ENCODE data around the gene AURKAIP1. TPM values are rescaled to one million over a fixed set of nuclear protein-coding genes. Genes with fewer than 3 reads are reported as not detected.

Gene AURKAIP1
- total and polyA plus RNA-seq, 4 experiments from 2014 or later = 60.4 to 179 (median 116) TPM

- H3K4me1 ChIP-seq (ENCODE audit: insufficient read depth, low read length) = peaks cover 13% of the 10 kb centered on the region
- no peaks in the 10 kb centered on the region for H3K36me3 Mint-ChIP-seq
- no peak for DNase-seq
- intact Hi-C loops (cut with micrococcal nuclease) = no loop called here
- H3K27ac Mint-ChIP-seq = peak overlapping the region in 1 of 7 donors; percentile 3
- no peak overlapping the region for H3K27ac ChIP-seq (ENCODE audit: low read depth, low read length)
- no peaks in the 10 kb centered on the region for H3K9me3 Mint-ChIP-seq
- peak overlapping the region in 1 of 8 donors; percentile 42 for H3K4me3 Mint-ChIP-seq
- peaks cover 2 to 6% of the 10 kb centered on the region in 2 donors for H3K27me3 Mint-ChIP-seq
- H3K36me3 ChIP-seq (ENCODE audit: insufficient read depth, low read length) = no peaks in the 10 kb centered on the region
- CTCF ChIA-PET (ENCODE audit: partially characterized antibody) = no interaction called here
- POLR2A ChIA-PET (ENCODE audit: partially characterized antibody) = no interaction called here
- no peaks in the 10 kb centered on the region for H3K9me3 ChIP-seq (ENCODE audit: control insufficient read depth in 1 of 2, low read length in 2 of 2)
- no peak overlapping the region for H3K4me3 ChIP-seq (ENCODE audit: low read length in 2 of 2)
- peaks cover 6 to 10% (median 7%) of the 10 kb centered on the region in 4 donors for H3K4me1 Mint-ChIP-seq
- H3K27me3 ChIP-seq (ENCODE audit: insufficient read depth, low read length) = no peaks in the 10 kb centered on the region
These were observed 14.4 kb downstream of the AURKAIP1 start for GRCh38 chr1:1360506-1361169.

GRCh38 chr1:1359664-1360468 is 15.1 kb downstream of the AURKAIP1 start:
- ChIA-PET CTCF (ENCODE audit: partially characterized antibody) (no interaction called here), POLR2A (ENCODE audit: partially characterized antibody) (no interaction called here)
- Mint-ChIP-seq H3K4me1 (peaks cover 6 to 10% (median 7%) of the 10 kb centered on the region in 4 donors), H3K27ac (no peak overlapping the region), H3K27me3 (peaks cover 2 to 6% of the 10 kb centered on the region in 2 donors), H3K4me3 (peak overlapping the region in 1 of 8 donors; percentile 61), H3K36me3 (no peaks in the 10 kb centered on the region), H3K9me3 (no peaks in the 10 kb centered on the region)
- peaks cover 13% of the 10 kb centered on the region for H3K4me1 ChIP-seq (ENCODE audit: insufficient read depth, low read length)
- H3K4me3 ChIP-seq (ENCODE audit: low read length in 2 of 2) = no peak overlapping the region
- H3K27ac ChIP-seq (ENCODE audit: low read depth, low read length) = no peak overlapping the region
- H3K27me3 ChIP-seq (ENCODE audit: insufficient read depth, low read length) = no peaks in the 10 kb centered on the region
- intact Hi-C loops (cut with micrococcal nuclease) = no loop called here
- no peaks in the 10 kb centered on the region for H3K9me3 ChIP-seq (ENCODE audit: control insufficient read depth in 1 of 2, low read length in 2 of 2)
- DNase-seq = no peak
- H3K36me3 ChIP-seq (ENCODE audit: insufficient read depth, low read length) = no peaks in the 10 kb centered on the region

- Histone ChIP-seq H3K27me3 (ENCODE audit: insufficient read depth, low read length) (no peaks in the 10 kb centered on the region), H3K36me3 (ENCODE audit: insufficient read depth, low read length) (no peaks in the 10 kb centered on the region), H3K9me3 (ENCODE audit: control insufficient read depth in 1 of 2, low read length in 2 of 2) (no peaks in the 10 kb centered on the region), H3K27ac (ENCODE audit: low read depth, low read length) (no peak overlapping the region), H3K4me3 (ENCODE audit: low read length in 2 of 2) (no peak overlapping the region), H3K4me1 (ENCODE audit: insufficient read depth, low read length) (peaks cover 17% of the 10 kb centered on the region)
- intact Hi-C loops (cut with micrococcal nuclease) = no loop called here
- Mint-ChIP-seq H3K9me3 (no peaks in the 10 kb centered on the region), H3K27me3 (peaks cover 3 to 6% of the 10 kb centered on the region in 2 donors), H3K4me1 (peaks cover 6 to 10% (median 7%) of the 10 kb centered on the region in 4 donors), H3K27ac (peak overlapping the region in 3 of 7 donors; percentile 11 to 70 (median 42)), H3K36me3 (no peaks in the 10 kb centered on the region), H3K4me3 (peak overlapping the region in 4 of 8 donors; percentile 16 to 61 (median 41))
- ChIA-PET POLR2A (ENCODE audit: partially characterized antibody) (interaction anchor here (0.6 kb wide), 1 partner anchor 13 kb away, joined by 3 read pairs; no protein-coding TSS in a partner anchor), CTCF (ENCODE audit: partially characterized antibody) (no interaction called here)
- no peak for DNase-seq
These were observed 15.7 kb downstream of the AURKAIP1 start for GRCh38 chr1:1359308-1359663.

- intact Hi-C loops (cut with micrococcal nuclease) = no loop called here
- Histone ChIP-seq H3K27ac (ENCODE audit: low read depth, low read length) (no peak within 1 kb of the TSS), H3K27me3 (ENCODE audit: insufficient read depth, low read length) (no peaks in the 10 kb centered on the region), H3K4me1 (ENCODE audit: insufficient read depth, low read length) (peaks cover 23% of the 10 kb centered on the region), H3K36me3 (ENCODE audit: insufficient read depth, low read length) (no peaks in the 10 kb centered on the region), H3K9me3 (ENCODE audit: control insufficient read depth in 1 of 2, low read length in 2 of 2) (no peaks in the 10 kb centered on the region), H3K4me3 (ENCODE audit: low read length in 2 of 2) (no peak within 1 kb of the TSS)
- Mint-ChIP-seq H3K27ac (peak within 1 kb of the TSS in 5 of 7 donors; percentile 11 to 70 (median 29)), H3K4me1 (peaks cover 6 to 14% (median 8%) of the 10 kb centered on the region in 4 donors), H3K9me3 (no peaks in the 10 kb centered on the region), H3K27me3 (peaks cover 3 to 8% of the 10 kb centered on the region in 2 donors), H3K4me3 (peak within 1 kb of the TSS in 5 of 8 donors; percentile 16 to 61 (median 38)), H3K36me3 (no peaks in the 10 kb centered on the region)
- ChIA-PET CTCF (ENCODE audit: partially characterized antibody) (no interaction called here), POLR2A (ENCODE audit: partially characterized antibody) (interaction anchor here (0.6 kb wide), 1 partner anchor 13 kb away, joined by 3 read pairs; no protein-coding TSS in a partner anchor)
- DNase-seq = no peak
These were observed 16.4 kb downstream of the AURKAIP1 start, which contains the start of gene MXRA8 for GRCh38 chr1:1358433-1359271. TSS of gene MXRA8 (minus strand) at chr1:1358555. CDS start at chr1:1358504, 51 bp downstream.

GRCh38 chr1:1357871-1358432 is 17.1 kb downstream of the AURKAIP1 start:
- Histone ChIP-seq H3K4me1 (ENCODE audit: insufficient read depth, low read length) (peaks cover 26% of the 10 kb centered on the region), H3K36me3 (ENCODE audit: insufficient read depth, low read length) (no peaks in the 10 kb centered on the region), H3K4me3 (ENCODE audit: low read length in 2 of 2) (no peak overlapping the region), H3K27ac (ENCODE audit: low read depth, low read length) (no peak overlapping the region), H3K27me3 (ENCODE audit: insufficient read depth, low read length) (no peaks in the 10 kb centered on the region), H3K9me3 (ENCODE audit: control insufficient read depth in 1 of 2, low read length in 2 of 2) (no peaks in the 10 kb centered on the region)
- ChIA-PET POLR2A (ENCODE audit: partially characterized antibody) (no interaction called here), CTCF (ENCODE audit: partially characterized antibody) (no interaction called here)
- Mint-ChIP-seq H3K27me3 (peaks cover 3 to 8% of the 10 kb centered on the region in 2 donors), H3K27ac (peak overlapping the region in 1 of 7 donors; percentile 17), H3K36me3 (no peaks in the 10 kb centered on the region), H3K4me3 (peak overlapping the region in 1 of 8 donors; percentile 21), H3K4me1 (peaks cover 6 to 15% (median 8%) of the 10 kb centered on the region in 4 donors), H3K9me3 (peaks cover 0 to 2% (median 0%) of the 10 kb centered on the region in 8 donors)
- DNase-seq = no peak
- intact Hi-C loops (cut with micrococcal nuclease) = no loop called here

- H3K27me3 ChIP-seq (ENCODE audit: insufficient read depth, low read length) = no peaks in the 10 kb centered on the region
- peaks cover 26% of the 10 kb centered on the region for H3K4me1 ChIP-seq (ENCODE audit: insufficient read depth, low read length)
- ChIA-PET CTCF (ENCODE audit: partially characterized antibody) (no interaction called here), POLR2A (ENCODE audit: partially characterized antibody) (interaction anchor here (0.6 kb wide), 1 partner anchor 337 kb away, joined by 3 read pairs; no protein-coding TSS in a partner anchor)
- no peak overlapping the region for H3K4me3 ChIP-seq (ENCODE audit: low read length in 2 of 2)
- intact Hi-C loops (cut with micrococcal nuclease) = no loop called here
- Mint-ChIP-seq H3K27me3 (peaks cover 6 to 17% of the 10 kb centered on the region in 2 donors), H3K4me3 (no peak overlapping the region), H3K36me3 (no peaks in the 10 kb centered on the region), H3K4me1 (peaks cover 6 to 26% (median 13%) of the 10 kb centered on the region in 4 donors), H3K9me3 (peaks cover 0 to 2% (median 0%) of the 10 kb centered on the region in 8 donors), H3K27ac (no peak overlapping the region)
- H3K36me3 ChIP-seq (ENCODE audit: insufficient read depth, low read length) = no peaks in the 10 kb centered on the region
- no peak overlapping the region for H3K27ac ChIP-seq (ENCODE audit: low read depth, low read length)
- no peaks in the 10 kb centered on the region for H3K9me3 ChIP-seq (ENCODE audit: control insufficient read depth in 1 of 2, low read length in 2 of 2)
- no peak for DNase-seq
These were observed 18.1 kb downstream of the AURKAIP1 start for GRCh38 chr1:1356796-1357401.

All from CD4-positive, alpha-beta memory T cell (primary cell).